Activated gamma-delta T cell treated with anti-CD3 and anti-CD28 coated beads, Interleukin-2, amount 50 U/mL, for 16 hours (primary cell): ENCODE data around the gene DOK5.
"Not testable (repeated sequence)": the region's sequence is repeated elsewhere in the genome, so short reads cannot be mapped to it uniquely, and the experiment has no call there.

Source experiments
- DNase-seq: peaks from one replicate; pipeline ENCODE4 v3.0.0-alpha.2; 2020; ENCODE audit warnings: low read depth

DOK5 gene

DNA sequence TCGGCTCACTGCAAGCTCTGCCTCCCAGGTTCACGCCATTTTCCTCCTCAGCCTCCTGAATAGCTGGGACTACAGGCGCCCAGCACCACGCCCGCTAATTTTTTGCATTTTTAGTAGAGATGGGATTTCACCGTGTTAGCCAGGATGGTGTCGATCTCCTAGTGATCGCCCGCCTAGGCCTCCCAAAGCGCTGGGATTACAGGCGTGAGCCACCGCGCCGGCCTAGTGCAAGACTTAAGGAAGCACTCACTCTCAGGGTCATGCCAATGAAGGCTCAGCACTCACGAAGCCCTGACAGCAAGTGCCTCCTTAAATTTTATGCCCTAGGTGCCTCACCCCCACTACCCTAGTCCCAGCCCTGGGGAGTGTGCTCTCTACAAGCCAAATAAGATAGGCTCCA, 4.7 kb upstream of the DOK5 start:
- DNase-seq, result no peak

DNA sequence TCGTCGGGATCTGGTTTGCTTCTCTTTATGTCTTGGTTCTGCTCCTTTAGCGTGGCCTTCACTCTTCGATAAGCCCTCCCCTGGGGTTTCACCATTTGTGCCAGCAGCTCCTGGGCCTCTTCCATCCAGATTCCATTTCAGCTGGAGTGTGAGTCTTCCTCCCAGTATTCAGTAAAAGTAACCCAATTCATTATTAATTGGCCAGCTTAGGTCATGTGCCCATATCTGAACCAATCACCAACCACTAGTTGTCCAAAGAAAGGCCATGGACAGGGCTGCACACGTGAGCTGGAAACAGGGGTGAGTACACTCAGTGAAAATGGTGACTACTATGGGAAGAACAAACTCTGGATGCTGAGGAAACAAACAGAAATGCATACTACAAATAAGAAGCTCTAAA, 2.8 kb upstream of the DOK5 start:
- no peak for DNase-seq

DNA sequence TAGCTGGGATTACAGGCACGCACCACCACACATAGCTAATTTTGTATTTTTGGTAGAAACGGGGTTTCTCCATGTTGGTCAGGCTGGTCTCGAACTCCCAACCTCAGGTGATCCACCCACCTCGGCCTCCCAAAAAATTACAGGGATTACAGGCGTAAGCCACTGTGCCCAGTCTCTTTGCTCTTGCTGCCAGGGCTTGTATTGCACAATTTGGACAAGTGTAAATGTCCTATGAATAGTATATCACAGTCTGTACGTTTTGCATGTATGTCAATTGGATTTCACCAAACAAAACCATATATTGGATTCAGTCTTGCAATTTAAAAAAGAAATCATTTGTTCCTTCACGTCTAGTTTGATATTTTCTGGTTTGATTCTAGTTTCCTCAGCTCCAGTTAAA, 2.1 kb upstream of the DOK5 start:
- DNase-seq, result no peak

DNA sequence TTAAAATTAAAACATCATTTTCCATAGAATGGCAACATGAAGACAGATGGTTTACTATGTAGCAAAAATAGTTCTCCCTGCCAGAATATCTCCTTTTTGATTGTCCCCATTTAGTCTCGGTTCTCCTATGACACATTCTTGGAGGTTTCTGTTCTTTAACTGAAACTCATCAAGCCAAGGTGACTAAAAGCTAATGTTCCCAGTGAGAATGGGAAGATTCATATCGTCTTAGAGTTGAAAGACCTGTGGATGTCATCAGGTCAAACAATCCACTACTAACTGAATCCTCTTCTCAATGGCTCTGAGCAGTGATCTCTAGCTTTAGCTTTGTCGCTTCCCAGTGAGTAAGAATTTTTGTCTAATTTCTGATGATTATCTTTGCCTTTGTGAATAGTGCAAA, 1.3 kb upstream of the DOK5 start:
- no peak for DNase-seq

DNA sequence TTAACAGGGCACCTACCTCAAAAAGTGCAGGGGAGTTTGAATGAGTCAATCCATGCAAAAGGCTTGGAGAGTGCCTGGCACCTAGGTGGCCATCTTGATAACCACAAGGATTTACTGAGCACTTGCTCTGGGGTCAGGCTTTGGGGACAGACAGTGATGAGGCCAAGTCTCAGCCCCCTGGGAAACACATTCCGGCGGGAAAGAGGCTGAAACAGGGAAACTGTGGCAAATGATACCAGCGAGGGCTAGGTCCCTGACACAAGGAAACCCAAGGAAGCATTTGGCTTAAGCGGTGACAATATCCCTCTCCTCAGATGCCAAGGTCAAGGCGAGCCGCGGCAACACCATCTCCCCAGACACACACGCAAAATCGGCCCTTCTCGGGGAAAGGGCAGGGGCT, 527 bp upstream of the DOK5 start:
- DNase-seq, result no peak

DNA sequence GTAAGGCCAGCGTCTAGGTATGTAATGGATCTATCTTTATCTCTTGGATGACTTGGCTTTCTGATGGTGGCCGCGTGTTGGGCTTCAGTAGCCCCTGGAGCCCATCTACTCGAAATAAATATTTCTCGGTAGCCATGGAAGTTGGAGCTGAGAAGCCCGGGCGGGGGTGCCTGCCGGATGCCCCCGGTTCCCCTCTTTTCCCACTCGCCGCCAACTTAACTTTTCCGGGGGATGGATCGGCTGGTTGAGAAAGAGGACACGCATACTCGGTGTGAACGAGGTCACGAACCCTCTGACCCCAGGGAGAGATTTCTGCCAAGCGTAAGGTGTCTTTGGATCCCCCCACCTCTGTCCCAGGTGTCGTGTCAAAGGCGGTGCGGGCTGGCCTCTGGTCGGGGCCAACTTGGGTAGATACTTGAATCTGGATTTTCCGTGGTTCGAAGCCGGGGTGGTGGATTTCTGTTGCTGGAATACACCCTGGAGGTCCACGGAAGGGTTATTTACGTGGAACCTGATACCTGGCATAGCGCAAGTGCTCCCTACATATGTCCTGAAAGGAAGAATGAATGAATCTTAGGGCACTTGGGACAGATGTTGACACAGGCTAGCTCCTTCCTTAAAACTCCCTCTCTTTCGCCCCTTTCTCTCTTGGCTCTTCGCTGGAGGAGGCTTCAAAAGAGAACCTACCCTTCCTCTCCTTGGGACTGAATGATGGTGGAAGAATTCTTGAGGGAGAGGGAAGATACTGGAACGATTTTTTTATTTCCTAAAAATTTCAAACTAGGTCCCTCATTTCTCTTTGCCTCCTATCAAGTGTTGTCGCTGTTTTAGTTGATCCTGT, 996 bp downstream of the DOK5 start:
- DNase-seq, result no peak

DNA sequence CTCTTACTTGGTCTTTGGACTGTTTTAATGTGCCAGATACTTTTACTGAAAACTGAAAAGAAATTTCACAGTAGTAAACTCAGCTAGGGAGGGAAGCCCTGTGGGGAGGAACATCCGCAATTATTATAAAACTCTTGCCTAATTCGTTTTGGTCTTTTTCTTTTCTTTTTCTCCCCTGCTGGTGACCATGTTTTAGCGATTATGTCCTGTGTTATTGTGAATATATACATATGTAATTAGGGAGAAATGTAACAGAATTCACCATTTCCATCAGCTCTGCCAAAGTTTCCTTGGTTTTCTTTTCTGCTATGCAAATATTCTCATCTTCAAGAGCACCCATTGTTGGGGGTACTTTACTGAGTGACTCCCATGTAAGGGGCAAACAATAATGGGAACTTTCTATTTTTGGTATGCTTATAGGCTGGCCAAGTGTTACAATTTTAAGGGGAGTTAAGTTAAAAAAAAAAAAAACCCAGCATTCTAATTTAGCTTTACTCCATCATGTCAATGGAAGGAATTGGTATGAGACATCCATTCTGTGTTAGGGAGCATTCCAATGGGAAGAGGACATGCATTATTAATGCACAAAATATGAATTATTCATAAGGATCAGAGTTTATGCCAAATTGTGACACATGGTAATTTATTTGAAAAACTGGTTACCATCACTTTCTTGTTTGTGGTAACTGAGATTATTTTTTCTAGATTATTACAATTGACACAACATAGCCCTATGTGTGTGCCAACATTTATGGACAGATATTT, 2.0 kb downstream of the DOK5 start:
- DNase-seq, result no peak

GRCh38 chr20:54479138-54479906, 3.9 kb downstream of the DOK5 start:
- DNase-seq, result no peak

- not testable (repeated sequence) for DNase-seq
These were observed 4.5 kb downstream of the DOK5 start for GRCh38 chr20:54479937-54480336.

- no peak for DNase-seq
These were observed 6.0 kb downstream of the DOK5 start for GRCh38 chr20:54481442-54481841.

DNA sequence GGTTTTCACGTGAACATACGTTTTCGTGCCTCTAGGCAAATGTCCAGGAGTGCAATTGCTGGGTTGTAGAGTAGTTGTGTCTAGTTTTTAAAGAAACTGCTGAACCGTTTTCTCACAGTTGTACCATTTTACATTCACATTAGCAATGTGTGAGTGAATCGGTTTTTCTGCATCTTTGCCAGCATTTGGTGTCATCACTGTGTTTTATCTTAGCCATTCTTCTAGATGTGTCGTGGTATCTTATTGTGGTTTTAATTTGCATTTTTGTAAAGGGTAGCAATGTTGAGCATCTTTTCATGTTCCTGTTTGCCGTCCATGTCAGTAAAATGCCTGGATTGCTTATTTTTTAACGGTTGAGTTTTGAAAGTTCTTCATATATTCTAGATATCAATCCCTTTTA, 10.2 kb downstream of the DOK5 start:
- DNase-seq, result no peak

- DNase-seq, result no peak
These were observed 11.2 kb downstream of the DOK5 start for GRCh38 chr20:54486585-54486984.

GRCh38 chr20:54488442-54488841, 13.0 kb downstream of the DOK5 start:
- DNase-seq, result no peak

DNA sequence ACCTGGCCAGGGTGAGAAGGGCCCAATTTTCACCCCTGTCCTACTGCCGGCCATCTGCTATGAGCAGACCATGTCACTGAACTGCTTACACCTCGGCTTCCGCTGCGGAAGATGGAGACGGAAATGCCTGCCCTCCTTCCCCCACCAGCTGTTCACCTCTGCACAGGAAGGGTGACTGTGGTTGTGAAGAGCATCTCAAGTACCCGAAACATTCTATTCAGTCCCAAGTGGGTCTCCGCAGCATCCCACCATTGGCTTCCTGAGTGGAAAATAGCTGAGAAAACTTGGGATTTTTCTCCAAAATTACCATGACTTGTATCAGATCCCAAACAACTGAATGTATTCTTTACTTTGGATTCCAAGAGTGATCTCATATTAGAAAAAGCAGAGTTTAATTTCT, 16.1 kb downstream of the DOK5 start:
- no peak for DNase-seq

- no peak for DNase-seq
These were observed 19.1 kb downstream of the DOK5 start for GRCh38 chr20:54494303-54495006.

- no peak for DNase-seq
These were observed 22.7 kb downstream of the DOK5 start for GRCh38 chr20:54497931-54498718.

DNA sequence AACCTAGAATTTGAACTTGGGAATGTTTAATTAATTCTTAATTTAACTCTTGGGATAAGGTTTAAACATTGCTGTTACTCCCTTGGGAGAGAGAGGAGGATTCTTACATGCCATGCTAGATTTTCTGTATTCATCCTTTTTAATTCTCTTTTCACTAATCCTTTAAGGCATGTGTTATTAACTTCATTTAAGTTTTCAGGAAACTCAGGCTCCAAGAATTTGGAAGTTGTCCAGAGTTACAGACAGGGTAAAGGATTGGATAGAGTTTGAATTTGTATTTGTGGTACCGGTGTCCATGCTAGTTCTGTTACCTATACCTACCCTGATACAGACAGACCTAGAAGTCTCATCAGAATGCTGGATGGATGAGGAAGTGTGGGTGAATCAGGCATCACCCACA, 23.7 kb downstream of the DOK5 start:
- DNase-seq, result no peak

DNA sequence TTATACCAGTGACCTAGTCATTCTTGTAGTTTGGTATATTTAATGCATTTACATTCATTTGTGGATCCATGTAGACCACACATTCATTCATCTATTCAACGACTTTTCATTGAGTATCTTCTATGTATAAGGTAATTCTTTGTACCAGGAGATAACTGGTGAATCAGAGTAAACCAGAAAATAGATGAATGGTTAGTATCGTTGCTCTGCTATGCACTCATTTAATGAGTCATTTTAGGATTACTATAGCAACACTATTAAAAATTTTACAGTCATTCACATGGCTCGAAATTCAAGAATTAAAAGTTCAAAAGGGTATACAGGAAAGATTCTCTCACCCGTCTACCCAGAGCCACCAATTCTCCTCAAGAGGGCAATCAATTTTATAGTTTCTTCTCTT, 26.8 kb downstream of the DOK5 start:
- no peak for DNase-seq

DNA sequence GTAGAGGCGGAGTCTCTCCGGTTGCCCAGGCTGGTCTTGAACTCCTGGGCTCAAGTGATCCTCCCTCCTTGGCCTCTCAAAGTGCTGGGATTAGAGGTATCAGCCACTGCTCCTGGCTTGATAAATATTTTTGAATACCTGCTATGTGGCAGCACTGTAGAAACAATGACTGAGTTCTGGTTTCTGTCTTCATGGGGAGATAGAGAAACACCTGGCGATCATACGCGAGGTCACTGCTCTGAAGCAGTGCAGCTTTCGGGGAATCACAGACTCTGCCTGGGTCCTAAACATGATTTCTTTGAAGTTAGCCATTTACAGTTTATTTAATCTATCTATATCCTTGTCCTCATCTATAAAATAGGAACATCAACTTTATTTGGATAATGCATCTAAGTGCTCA, 31.2 kb downstream of the DOK5 start:
- DNase-seq, result no peak

GRCh38 chr20:54510541-54511129, 35.2 kb downstream of the DOK5 start:
- no peak for DNase-seq

DNA sequence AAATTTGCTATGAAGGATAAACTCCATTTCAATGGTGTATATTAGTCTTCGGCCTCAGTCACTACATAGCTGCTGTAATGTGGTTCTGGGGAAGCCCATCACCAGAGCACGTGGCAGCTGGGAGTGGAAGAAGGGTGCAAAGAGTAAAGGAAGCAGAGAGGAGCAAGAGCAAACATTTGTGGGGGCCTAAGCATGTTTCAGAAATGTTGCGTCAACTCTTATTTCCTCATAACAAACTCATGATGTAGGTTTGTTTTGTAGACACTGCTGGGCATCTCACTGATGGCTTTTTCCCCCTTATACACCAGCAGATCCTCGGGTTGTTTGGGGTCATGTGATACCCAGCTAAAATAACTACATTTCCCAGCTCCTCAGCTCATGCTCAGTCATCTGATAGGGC, 37.3 kb downstream of the DOK5 start:
- no peak for DNase-seq
